Measurements from ENCODE around the gene METTL8. TPM values are rescaled to one million over a fixed set of nuclear protein-coding genes. Genes with fewer than 3 reads are reported as not detected.
"Not testable (repeated sequence)": the region's sequence is repeated elsewhere in the genome, so short reads cannot be mapped to it uniquely, and the experiment has no call there.

METTL8 gene
- polyA plus RNA-seq, 4 donors = 11.8 to 17.2 (median 15.4) TPM

DNA sequence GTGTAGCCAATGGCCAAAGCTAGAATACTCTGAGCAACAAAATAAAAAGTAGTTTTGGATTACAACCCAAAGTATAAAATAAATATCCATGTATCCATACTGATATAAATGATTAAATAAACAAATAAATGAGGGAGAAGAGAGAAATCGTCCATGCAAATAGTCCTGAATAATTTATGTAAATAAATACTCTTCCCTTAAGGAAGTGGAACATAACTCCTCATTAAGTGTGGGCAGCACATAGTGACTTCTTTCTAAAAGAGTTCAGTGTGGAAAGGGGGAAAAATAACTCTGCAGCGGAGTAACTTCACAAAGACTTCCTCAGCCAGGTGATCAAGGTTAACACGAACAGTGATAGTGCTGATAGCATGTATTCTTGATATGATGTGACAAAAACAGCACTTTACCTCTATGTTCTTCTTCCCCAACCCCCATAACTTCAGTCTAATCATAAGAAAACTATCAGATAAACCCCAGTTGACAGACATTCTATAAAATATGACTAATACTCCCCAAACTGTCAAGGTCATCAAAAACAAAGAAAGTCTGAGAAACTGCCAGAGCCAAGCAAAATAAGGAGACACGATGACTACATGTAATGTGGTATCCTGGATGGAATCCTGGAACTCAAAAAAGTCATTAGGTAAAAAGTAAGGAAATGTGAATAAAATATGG lies 30.7 kb downstream of the METTL8 start:
- DNase-seq (ENCODE audit: low read depth in 4 of 4, low spot score in 3 of 4) = no peak

DNA sequence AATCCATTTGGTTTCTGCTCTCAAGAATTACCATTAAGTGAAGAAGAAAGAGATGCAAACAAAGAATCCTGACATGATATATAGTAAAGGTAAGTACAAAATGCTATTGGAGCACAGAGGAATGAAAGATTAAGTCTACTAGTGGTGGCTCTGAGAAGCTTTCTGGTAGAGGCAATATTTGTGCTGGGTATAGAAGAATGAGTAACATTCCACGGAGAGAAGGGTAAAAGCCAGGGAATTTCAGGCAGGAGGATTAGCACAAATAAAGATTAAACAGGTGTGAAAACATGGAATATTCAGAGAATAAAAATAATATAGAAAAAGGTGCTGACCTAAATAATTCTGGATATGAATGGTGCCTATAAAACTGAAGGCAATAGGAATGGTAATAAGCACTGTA lies 31.8 kb downstream of the METTL8 start:
- no peak for DNase-seq (ENCODE audit: low read depth in 4 of 4, low spot score in 3 of 4)

DNA sequence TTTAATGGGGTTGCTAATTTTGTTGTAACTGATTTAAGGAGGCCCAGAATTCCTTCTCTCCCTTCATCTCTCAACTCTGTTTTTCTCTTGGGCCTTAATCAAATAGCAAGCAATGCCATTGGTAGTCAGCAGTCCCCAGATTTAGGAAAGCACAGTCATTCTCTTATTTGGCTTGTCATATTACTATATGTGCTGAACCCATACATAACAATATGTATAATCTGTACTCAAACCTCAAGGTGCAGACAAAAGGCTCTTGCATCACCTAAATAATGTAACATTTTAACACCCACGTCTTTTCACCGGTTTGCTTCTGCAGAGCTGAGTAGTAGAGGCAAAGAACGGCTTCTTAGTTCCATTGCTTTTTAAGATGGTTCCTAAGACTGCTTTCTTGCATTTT lies 33.4 kb downstream of the METTL8 start:
- no peak for DNase-seq (ENCODE audit: low read depth in 4 of 4, low spot score in 3 of 4)

DNA sequence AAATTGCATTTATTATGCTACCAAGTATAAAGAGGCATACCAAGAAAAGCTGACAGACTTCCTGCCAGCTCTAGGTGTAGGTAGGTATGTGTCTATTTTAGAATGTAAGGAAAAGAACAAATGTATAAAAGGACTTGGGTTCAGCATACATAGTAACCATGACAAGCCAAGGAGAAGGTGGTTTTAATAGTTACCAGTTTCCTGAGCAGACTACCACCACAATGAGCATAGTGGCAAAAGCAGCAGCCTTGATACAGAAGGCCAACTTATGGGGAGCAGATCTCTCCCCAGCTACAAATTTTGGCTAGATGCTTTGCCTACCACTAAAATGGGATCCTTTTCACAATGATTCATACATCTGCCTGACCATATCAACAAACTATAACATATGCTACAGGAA lies 34.5 kb downstream of the METTL8 start:
- no peak for DNase-seq (ENCODE audit: low read depth in 4 of 4, low spot score in 3 of 4)

DNA sequence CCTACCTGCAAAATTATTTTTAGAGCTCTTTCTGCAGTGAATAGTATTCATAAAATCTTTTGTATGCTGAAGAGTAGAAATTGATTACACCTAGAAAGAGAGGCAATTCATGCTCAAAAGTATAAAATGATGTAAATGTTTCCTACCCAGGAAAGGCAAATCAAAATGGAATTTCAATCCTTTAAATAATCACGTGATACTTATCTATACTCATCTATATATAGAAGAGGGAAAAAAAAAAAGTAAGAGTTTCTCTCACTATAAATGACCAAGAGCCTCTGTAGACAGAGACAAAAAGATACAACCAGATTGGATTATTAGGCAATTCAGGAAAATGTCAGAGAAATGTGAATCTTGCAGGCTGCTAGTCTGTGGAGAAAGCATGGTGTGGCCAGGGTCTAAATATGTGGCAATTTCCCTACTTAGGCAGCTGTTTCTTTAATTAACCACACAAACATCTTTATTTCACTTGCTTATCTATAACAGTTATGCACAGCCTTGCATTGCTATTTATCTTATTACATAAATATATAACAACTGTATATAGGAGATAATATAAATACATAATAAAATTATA lies 39.5 kb downstream of the METTL8 start:
- DNase-seq (ENCODE audit: low read depth in 4 of 4, low spot score in 3 of 4) = no peak

DNA sequence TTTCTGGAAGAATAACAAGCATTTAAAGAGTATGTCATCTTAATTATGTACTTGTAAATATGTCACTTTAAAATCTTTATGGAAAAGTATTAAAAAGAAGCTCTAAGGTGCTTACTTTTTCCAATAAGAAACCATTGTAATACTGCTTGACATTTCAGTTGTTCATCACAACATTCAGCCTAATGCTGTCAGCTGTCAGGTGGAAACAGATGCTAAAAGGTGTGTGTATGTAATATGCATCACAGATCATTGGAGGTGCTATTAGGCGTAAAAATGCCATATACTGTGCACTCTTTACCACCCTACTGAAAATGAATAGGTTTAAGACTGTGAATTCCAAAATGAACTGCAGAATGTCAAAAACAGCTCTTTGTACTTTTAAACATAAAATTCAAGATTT lies 40.3 kb downstream of the METTL8 start:
- DNase-seq (ENCODE audit: low read depth in 4 of 4, low spot score in 3 of 4) = no peak

DNA sequence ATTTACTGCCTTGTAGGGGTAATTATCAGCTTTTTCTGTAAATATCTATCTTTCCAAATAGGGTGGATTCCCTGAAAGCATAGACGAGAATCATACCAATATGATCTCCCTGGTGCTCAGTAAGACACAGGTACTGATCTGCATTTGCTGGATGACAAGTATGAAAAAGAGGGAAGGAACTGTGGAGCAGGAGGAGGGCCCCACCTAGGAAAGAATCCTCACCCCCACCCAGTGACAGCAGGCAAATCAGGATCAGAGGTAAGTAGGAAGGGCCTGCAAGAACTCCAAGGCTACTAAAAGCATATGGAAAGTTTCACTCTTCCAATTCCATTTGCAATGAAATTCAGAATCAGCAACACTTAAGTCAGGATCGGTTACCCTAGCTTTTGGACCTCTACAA lies 42.3 kb downstream of the METTL8 start:
- DNase-seq (ENCODE audit: low read depth in 4 of 4, low spot score in 3 of 4) = no peak

DNA sequence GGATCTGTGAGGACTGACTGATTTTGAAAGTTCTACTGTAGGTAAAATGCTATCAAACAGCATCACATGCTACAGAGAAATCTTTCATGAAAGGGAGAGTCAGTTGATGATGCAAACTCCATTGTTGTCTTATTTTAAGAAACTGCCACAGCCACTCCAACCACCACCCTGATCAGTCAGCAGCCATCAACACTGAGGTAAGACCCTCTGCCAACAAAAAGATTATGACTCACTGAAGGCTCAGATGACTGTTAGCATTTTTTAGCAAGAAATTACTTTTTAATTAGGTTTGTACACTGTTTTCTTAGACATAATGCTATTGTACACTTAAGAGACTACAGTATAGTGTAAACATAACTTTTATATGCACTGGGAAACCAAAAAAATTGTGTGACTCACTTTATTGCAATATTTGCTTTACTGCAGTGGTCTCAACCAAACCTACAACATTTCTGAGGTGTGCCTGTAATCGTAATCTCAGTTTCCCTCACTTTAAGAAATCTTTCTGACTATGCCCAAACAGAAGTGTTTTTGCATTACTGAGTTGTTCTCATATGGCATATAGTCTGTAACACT lies 42.8 kb downstream of the METTL8 start:
- DNase-seq (ENCODE audit: low read depth in 4 of 4, low spot score in 3 of 4) = no peak

DNA sequence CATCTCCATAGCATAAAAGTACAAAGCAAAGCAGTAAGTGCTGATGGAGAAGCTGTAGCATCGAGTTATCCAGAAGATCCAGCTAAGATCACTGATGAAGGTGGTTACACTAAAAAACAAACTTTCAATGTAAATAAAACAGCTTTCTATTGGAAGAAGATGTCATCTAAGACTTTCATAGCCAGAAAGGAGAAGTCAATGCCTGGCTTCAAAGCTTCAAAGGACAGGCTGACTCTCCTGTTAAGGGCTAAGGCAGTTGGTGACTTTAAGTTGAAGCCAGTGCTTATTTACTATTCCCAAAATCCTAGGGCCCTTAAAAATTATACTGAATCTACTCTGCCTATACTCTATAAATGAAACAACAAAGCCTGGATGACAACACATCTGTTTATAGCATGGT lies 44.0 kb downstream of the METTL8 start:
- DNase-seq (ENCODE audit: low read depth in 4 of 4, low spot score in 3 of 4) = no peak

DNA sequence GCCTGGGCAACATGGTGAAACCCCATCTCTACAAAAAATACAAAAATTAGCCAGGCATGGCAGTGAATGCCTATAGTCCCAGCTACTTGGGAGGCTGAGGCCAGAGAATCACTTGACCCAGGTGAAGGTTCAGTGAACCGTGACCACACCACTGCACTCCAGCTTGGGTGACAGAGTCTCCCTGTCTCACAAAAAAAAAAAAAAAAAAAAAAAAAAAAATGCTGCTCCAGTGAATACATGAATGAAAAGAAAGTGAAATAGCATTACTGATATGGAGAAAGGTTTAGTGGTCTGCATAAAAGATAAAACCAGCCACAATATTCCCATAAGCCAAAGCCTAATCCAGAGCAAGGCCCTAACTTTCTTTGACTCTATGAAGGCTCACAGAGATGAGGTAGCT lies 44.5 kb downstream of the METTL8 start:
- DNase-seq (ENCODE audit: low read depth in 4 of 4, low spot score in 3 of 4) = no peak

DNA sequence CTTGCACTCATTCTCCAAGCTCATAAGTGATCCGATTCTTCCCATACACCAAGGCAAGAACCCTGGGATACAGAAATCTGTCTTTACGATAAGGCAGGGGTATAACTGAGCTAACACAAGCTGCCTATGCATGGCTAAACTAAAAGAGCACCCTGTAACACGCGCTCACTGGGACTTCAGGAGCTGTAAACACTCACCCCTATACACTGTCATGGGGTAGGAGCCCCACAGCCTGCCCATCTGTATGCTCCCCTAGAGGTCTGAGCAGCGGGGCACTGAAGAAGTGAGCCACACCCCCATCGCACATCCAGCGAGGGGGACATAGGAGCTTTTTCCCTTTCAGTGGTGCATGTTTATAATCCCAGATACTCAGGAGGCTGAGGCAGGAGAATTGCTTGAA lies 46.7 kb downstream of the METTL8 start:
- no peak for DNase-seq (ENCODE audit: low read depth in 4 of 4, low spot score in 3 of 4)

DNA sequence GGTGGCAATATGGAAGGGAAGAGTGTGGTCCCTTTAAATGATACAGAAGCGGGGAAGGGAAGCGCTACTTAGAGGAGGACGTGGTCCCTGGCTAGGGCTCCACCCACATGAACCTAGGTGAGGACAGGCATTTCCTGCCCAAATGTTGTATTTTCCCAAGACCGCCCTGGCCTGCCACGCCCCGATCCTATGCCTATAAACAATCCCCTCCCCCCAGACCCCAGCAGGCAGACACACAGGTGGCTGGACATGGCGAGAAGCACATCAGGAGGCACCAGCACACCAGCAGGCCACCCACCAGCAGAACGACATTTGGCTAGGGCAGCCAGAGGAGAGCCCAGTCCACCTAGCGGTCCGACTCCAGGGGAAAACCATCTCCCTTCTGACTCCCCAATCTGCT lies 47.2 kb downstream of the METTL8 start:
- no peak for DNase-seq (ENCODE audit: low read depth in 4 of 4, low spot score in 3 of 4)

DNA sequence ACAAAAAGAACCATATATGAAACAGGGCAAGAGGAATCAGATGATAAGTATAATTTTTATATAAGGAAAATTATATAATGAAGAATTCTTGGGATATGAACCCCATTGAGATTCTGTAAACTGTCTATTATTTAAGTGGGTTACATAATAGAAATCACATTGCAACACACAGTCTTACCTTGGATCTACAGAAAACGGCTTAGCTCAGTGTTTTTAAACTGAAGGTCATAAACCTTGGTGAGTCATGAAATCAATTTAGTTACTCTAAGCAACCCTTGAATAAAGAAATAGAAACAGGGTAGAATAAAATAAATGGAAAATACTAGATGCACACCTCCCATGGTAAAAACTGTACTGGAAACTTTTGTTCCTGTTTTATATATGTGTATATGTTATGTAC lies 50.7 kb downstream of the METTL8 start:
- no peak for DNase-seq (ENCODE audit: low read depth in 4 of 4, low spot score in 3 of 4)

DNA sequence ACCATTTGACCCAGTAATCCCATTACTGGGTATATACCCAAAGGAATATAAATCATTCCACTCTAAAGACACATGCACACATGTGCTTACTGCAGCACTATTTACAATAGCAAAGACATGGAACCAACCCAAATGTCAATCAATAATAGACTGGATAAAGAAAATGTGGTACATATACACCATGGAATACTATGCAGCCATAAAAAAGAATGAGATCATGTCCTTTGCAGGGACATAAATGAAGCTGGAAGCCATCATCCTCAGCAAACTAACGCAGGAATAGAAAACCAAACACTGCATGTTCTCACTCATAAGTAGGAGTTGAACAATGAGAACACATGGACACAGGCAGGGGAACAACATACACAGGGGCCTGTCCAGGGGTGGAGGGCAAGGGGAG lies 51.6 kb downstream of the METTL8 start:
- DNase-seq (ENCODE audit: low read depth in 4 of 4, low spot score in 3 of 4) = not testable (repeated sequence)

DNA sequence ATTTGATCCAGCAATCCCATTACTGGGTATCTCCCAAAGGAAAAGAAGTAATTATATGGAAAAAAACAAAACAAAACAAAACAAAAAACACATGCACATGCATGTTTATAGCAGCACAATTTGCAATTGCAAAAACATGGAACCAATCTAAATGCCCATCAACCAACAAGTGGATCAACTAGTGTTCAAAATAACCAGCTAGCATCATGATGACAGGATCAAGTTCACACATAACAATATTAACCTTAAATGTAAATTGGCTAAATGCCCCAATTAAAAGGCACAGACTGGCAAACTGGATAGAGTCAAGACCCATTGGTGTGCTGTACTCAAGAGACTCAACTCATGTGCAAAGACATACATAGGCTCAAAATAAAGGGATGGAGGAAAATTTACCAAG lies 55.9 kb downstream of the METTL8 start:
- DNase-seq (ENCODE audit: low read depth in 4 of 4, low spot score in 3 of 4) = not testable (repeated sequence)

DNA sequence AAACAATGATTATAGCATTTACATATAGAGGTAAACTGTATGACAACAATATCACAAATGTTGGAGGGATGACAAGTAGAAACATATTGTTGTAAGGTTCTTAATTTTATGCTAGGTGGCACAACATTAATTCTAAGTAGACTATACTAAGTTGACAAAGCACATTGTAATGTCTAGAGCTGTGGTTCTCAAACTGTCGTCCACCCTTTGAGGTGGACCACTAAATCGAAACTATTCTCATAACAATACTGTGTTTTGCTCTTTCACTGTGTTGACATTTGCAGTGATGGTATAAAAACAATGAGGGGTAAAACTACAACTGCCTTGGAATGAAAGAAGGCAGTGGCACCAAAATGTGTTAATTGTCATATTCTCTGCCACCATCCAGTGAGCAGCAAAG lies 66.1 kb downstream of the METTL8 start:
- no peak for DNase-seq (ENCODE audit: low read depth in 4 of 4, low spot score in 3 of 4)

DNA sequence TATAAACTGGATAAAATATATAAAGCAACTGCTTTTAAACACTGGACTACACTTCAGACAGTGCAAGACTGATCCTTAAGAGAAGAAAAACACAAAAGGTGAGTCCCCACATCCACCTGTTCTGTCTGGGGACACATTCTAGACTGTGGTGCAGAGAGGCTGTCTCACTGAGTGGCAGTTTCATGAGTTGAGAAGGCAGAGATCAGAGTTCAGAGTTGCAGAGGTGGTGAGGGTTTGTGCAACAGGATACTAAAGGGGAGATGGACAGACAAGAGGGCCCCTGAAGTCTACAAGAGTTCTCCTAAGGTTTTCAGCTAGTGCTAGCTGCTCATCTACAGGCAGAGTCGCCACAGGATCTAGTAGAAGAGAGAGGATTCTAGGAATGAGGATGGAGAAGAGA lies 68.0 kb downstream of the METTL8 start:
- DNase-seq (ENCODE audit: low read depth in 4 of 4, low spot score in 3 of 4) = no peak

DNA sequence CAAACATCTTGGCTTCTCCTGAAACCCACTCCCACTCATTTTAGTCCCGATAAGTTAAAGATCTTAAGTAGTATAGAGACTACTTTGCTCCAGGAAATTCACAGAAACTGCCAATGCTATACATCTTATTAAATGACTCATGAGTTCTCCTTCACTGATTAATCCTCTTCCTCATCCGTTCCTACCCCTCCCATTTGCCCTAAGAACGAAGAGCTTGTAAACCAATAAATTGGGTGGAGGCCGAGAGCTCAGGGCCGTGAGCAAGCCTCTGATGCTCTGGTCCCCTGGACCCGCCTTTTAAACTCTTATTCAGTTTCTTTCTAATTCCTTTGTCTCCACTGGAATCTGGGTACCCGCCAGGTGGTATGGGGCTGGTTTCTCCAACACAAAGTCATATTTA lies 68.6 kb downstream of the METTL8 start:
- no peak for DNase-seq (ENCODE audit: low read depth in 4 of 4, low spot score in 3 of 4)

DNA sequence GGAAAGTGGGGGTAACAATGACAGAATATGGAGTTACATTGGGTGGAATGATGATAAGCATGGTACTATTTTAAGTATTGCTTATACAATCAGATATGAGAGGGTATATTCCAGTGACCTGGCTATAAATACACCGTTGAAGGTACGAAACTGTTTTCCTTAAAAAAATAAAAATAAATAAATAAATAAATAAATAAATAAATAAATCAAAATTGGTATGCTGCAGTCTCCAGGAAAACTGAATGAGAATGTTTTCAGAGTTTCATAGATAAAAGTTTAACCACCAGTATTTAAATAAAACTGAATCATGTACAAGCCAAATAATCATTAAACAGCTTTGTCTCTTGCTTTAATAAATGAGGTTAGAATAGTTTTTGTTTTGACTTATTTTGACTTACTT lies 71.4 kb downstream of the METTL8 start:
- DNase-seq (ENCODE audit: low read depth in 4 of 4, low spot score in 3 of 4) = no peak

DNA sequence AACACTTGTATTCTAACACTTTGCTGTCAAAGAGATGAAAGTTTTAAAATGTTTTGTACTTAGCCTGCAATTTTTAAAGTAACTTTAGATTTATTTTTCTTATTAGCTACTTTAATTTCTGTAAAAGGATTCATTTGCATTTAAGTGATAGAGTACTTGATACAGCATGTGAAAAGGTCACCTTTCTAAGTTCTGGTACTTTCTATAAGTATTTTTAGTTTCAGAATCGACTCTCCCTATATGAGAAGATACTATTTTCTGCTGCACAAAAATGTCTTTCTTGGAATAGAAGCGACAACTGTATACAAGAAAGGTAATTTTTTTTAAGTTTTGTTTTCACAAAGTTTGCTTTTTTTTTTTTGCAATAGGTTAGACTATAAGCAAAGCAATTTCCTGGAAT lies 72.9 kb downstream of the METTL8 start:
- no peak for DNase-seq (ENCODE audit: low read depth in 4 of 4, low spot score in 3 of 4)

DNA sequence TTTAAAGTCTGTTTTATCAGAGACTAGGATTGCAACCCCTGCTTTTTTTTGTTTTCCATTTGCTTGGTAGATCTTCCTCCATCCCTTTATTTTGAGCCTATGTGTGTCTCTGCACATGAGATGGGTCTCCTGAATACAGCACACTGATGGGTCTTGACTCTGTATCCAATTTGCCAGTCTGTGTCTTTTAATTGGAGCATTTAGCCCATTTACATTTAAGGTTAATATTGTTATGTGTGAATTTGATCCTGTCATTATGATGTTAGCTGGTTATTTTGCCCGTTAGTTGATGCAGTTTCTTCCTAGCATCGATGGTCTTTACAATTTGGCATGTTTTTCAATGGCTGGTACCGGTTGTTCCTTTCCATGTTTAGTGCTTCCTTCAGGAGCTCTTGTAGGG lies 80.0 kb downstream of the METTL8 start:
- not testable (repeated sequence) for DNase-seq (ENCODE audit: low read depth in 4 of 4, low spot score in 3 of 4)

DNA sequence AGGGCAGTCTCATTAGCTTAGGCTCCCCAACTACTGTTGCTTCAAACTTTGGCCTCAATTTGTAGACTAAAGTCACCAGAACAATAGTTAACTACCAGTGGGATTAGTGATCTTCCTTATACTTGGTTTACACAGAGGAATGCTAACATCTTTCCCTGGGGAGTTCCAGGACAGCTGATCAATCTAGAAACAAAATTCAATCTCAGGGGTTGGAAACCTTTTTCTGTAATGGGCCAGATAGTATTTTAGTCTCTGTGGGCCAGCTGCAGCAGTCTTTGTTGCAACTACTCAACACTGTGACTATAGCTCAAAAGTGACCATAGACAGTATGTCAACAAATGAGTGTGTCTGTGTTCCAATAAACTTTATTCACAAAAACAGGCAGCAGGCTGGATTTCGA lies 85.7 kb downstream of the METTL8 start:
- DNase-seq (ENCODE audit: low read depth in 4 of 4, low spot score in 3 of 4) = no peak
